ENCODE measurements around the gene CTNNAL1.

The CTNNAL1 gene

GRCh38 chr9:109026306-109026705 is 13.0 kb upstream of the CTNNAL1 start:
- DNase-seq, result no peak

DNA sequence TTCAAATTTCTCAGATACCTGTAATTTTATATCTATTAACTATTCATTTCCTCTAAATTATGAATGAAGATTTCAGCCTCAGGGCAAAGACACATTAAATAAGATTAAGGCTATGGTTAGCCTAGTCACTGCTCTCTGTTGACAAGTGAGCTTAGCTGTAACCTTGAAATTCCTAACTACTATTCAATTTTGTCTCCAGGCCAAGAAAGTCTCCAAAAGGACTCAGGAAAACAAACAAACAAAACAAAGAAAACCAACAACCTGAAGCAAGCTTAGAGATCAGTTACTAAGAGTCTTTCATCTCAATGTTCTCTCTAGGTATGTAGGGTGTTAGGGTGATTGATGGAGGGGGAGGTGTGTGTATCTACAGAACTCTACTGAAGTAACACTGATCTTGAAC is 9.6 kb upstream of the CTNNAL1 start:
- no peak for DNase-seq

DNA sequence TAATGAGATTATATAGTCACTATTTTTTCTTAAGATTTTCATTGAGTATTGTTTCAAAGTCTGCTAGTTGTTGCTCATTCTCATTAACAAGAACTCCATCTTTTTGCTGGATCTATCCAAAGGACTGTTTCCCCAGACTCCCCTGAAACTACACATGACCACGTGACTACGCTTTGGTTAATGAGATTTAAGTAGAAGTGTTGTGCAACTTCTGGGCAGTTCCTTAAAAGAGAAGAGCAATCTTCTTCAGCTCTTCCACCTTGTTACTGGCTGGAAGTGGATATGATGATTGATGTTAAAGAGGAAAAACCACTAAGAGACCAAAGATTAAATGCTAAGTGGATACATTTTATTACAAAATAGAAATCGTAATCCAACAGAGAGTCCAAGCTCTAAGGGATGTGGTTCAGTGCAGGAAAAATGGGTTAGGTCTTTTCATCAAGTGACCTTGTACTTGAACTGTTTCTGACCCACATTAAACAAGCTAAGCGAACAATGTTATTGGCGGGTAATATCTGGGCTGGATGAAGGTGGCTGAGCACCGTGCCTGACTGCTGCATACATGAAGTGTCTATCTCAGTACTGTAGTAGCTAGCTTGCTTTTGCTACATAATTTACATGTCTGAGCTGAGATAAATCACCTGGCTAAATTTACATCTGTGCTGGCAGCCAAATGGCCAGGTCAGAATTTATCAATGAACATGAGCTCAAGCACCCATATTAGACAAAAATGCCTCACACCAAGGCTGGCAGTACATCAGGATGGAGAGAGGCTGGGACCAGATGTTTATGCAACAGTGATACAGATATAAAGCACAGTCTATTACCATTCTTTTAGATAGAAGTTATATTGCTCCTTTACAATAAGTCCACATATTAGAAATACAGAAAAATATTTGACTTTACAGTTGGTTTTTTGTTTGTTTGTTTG is 7.5 kb upstream of the CTNNAL1 start:
- DNase-seq, result no peak

DNA sequence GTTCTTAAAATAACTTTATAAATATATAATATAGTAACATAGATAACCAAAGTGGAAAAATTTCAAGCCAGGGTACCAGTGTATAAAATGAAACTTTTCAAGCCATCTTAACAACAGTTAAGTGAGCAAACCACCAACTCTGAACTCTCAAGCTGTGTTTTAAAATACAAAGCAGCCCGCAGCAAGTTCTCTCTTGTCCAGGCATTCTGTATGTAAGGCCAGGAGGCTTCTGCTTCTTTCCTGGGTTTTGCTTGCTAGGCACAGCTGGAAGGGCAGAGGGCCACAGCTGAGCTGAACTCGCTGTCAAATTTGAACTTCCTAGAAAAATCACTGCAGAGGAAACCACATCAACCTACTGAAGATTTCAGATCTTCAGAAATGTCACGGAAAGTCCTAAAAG is 6.8 kb upstream of the CTNNAL1 start:
- DNase-seq, result no peak

- no peak for DNase-seq
Measured at GRCh38 chr9:109019420-109019819, 6.1 kb upstream of the CTNNAL1 start.

GRCh38 chr9:109017493-109017892 is 4.2 kb upstream of the CTNNAL1 start:
- DNase-seq, result no peak

DNA sequence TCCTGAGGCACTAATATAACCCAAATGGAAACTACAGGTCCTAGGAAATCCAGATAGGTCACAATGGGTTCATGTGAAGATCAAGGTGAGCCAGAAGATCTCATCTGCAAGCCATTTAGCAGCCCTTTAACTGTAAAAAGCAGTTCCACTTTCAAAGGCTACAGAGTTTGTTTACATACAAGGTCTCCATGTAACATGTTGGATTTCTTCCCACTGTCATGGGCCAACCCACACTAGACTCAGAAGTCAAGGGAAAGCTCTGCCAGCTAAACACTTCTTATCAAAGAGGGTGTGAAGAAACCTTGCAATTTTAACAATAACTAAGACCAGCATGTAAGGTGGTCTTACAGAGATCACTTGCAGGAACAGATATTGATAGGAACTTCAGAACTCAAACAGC is 3.8 kb upstream of the CTNNAL1 start:
- no peak for DNase-seq

DNA sequence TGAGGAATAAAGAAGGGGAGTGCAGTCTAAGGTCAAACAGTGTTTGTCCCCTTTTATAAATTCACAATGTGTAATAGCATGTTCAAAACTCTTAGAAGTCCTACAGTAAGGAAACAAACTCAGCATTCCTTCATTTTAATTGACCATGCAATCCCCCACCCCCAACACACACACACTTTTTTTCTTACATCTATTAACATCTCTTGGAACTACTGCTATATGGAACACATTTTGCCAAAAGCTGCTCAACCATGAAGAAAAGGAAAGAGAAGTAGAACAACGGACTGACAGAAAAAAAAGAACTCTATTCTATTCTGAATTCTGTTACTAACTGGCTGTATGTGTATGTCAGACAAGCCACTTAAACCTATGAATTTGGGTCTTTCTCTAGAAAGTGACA is 2.8 kb upstream of the CTNNAL1 start:
- DNase-seq, result no peak

DNA sequence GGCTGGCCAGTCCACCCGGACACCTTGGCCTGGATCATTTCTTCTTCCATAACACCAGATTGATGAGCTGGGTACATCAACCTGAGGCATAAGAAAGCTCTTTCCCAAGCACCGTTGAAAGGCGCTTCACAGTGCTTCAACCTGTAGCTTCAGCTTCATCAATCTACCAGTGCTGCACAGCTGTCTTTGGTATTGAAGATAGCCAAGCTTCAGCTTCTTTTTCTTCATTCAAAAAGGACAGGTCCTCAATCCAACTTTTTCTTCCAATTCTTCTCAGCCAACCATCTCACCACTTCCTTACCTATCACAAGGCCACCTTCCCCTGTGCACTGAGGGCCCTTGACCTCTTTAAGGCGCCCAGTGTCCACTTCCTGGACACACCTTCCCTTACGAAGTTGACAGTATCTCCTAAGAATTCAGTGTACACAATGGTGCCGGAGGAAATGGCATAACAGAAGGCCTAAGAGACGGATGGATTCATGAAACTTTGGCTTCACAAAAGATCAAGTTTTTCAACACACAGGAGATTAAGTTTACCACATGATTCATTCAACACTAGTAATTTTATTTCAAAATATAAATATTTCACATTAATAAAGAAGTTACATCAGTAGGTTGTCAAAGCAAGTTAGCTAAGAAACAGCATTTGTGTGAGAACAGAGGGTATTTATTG is 1.4 kb upstream of the CTNNAL1 start:
- DNase-seq, result no peak

DNA sequence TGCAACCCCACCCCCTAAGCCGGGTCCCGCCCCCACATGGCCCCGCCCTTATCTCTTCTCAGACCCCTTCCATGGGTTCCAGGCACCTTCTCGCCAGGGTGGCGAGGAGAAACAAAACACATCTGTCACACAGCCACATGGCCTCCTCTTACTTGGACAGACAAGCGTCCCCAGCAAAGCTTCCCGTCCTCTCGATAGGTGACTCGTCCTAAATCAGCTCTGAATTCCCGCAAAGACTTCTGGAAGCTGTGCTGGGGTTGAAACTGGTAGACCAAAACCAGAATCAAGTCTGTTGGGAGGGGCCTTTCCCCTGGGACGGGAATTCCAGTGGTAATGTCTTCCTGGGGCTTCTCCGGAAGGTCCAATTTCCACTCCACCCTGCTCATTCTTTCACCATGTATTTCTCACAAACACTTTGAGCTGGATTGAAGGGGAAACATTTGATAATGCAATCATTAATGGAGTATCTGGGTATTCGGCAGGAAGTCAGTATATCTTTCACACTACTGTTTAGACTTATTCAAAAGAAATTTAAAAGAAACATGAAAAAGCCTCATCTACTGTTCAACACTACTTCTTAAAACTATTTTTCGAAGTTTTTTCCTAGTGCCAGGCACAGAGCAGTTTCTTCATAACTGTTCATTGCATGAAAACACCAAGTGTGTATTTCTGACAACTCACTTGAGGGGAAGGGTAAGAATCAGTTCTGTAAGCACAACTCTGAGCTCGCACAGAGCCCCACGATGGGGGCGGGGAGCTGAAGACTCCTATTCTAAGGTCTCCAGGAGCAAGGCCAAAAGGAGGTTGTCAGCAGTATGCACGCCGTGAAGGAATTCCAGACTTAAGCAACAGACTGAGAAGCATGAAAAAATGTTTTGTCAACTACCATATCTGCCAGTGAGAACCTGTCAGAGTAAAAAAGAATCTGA is 644 bp upstream of the CTNNAL1 start:
- DNase-seq, result no peak

- DNase-seq, result peak; percentile 17 to 25
Measured at GRCh38 chr9:109012009-109012875, 1.1 kb downstream of the CTNNAL1 start.

- no peak for DNase-seq
Measured at GRCh38 chr9:109011231-109011671, 2.0 kb downstream of the CTNNAL1 start.

GRCh38 chr9:109010746-109011145 is 2.6 kb downstream of the CTNNAL1 start:
- peak; percentile 44 to 45 for DNase-seq

DNA sequence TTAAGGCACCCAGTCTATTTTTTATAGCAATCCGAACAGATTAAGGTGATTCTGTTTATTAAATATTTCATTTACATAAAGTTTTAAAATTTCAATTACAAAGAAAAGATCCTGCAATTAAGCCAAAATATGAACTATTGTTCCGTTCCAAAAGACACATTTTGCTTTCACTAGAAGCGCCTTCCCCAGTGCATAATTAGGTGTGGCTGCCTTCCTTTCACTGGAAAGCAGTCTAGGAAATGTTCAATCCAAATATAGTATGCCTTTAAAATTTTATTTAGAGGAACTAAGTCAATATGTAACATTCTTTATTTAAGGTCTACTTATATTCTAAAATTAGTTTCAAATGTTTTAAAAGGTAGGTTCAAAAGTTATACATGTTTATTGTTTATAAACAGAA is 7.6 kb downstream of the CTNNAL1 start:
- no peak for DNase-seq

DNA sequence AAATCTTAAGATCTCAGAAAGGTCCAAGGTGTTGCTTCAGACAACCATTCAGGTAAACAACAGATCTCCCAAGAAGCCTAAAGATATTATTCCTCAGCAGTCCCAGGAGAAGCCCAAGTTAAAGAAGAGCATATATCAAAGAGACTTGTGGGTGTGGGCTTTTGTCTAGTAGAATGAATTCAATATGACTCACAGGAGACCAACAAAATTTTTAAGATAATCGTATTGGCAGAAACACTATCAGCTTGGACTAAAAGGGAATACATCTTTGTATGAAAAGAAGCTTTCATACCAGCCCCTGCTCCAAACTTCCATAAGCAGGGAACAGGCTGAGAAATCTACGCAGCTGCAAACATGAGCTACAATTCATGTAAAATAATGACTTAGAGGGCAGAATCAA is 10.2 kb downstream of the CTNNAL1 start:
- DNase-seq, result no peak

DNA sequence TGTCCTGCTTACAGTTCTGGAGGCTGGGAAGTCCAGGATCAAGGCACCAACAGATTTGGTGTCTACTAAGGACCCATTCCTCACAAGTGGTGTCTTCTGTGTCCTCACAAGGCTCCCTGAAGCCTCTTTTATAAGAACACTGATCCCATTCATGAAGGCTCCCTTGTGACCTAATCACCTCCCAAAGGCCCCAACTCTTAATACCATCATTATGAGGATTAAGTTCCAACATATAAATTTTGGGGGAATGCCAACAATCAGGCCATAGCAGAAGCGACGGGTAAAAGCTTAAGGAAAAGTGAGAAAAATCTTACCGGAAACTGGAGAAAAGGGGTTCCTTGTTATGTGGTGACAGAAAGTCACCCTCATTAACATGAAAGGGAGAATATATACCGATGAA is 11.2 kb downstream of the CTNNAL1 start:
- no peak for DNase-seq

DNA sequence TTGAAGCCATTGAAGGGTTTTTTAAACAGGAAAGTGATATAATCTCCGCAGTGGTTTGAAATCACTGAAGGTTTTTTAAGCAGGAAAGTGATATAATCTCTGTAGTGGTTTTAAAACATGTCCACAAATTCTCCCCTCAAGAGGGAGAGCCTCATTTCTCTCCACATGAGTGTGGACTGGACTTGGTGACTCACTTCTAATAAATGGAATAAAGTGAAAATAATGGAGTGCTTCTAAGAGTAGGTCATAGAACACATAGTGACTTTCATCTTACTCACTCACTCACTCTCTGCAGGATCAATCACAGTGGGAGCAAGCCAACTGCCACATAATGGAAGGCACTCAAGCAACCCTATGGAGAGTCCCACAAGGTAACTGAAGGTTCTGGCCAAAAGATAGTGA is 12.0 kb downstream of the CTNNAL1 start:
- no peak for DNase-seq

DNA sequence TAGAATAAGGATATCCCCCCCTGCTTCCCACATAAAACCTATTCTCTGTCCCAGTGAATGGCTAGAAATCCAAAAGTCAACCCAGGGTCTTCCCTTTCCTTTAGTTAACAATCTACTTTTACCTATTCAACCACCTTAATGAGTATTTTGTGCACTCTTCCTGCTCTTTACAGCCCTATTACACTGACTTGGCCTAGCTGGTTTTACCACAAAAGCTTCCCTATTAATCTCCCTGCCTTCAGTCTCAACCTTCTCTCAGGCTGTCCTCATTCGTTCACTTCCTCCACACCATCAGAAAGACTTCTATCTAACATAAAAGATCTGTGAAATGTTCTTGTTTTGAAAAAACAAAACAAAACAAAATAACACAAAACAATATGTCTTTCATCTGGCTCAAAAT is 16.2 kb downstream of the CTNNAL1 start:
- no peak for DNase-seq

DNA sequence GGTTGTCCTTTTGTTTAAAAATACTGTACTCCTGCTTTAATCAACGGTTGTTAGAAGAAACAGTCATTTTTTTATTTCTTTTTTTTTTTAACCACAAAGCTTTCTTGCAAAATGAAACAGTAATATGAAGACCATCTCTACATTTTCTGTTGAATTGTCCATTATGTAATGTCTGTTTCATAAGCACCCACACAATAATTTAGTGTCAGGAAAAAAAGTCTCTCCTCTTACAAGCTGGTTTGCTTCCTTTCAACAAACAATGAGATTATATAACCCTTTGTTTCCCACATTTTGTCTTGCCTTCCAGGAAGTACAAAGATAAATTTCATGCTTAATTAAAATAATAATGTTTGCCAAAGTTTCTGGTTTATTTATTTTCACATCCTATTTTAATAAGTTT is 16.7 kb downstream of the CTNNAL1 start:
- DNase-seq, result no peak

DNA sequence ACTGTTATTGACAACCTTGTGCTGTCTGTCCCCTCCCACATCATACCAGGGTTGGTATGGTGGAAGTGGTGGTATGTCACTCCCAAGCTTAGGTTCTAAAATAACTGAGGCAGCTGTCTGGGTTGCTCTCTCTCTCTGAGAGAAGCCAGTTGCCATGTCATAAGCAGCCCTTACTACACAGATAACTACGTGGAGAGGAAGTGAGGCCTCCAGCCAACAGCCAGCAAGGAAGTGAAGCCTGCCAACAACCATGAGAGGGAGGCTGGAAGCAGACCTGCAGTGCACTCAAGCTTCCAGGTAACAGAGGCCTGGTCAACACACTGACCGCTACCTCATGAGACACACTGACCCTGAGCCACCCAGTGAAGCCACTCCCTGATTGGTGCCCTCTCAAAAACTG is 18.6 kb downstream of the CTNNAL1 start:
- no peak for DNase-seq

- DNase-seq, result no peak
Measured at GRCh38 chr9:108991479-108991878, 21.8 kb downstream of the CTNNAL1 start.

- DNase-seq, result no peak
Measured at GRCh38 chr9:108983885-108984284, 29.4 kb downstream of the CTNNAL1 start.

All from CD4-positive, alpha-beta T cell treated with Interleukin-1 beta for 1 hour (primary cell).